BJ (cell line): Measurements from ENCODE around the gene DOCK3. TPM values are rescaled to one million over a fixed set of nuclear protein-coding genes. Genes with fewer than 3 reads are reported as not detected.

Experiments used
- CTCF ChIA-PET: fragments of 350-600 bp; formaldehyde crosslinking; extraction: SDS; loops from one replicate; lab custom pipeline; 2021; ENCODE audit warnings: antibody characterized with exemption, inconsistent platforms; lab: Yijun Ruan, JAX
- POLR2A ChIA-PET: fragments of 300-600 bp; sonication (Branson Sonifier 250); formaldehyde crosslinking; extraction: SDS; loops from one replicate; lab custom pipeline; 2021; ENCODE audit warnings: antibody characterized with exemption; lab: Charles Lee
- DNase-seq: peaks from one replicate; pipeline ENCODE4 v3.0.0-alpha.2; 2011; ENCODE audit warnings: low read depth
- H3K27me3 ChIP-seq: 2 replicates; pipeline ENCODE4 v1.6.0; 2011; ENCODE audit warnings: low read length; ENCODE audit not compliant: control insufficient read depth, insufficient read depth
- H3K36me3 ChIP-seq: 2 replicates; pipeline ENCODE4 v1.5.1; 2011; ENCODE audit warnings: low read length; ENCODE audit not compliant: control insufficient read depth, insufficient read depth
- H3K4me3 ChIP-seq: 2 replicates; pipeline ENCODE4 v1.5.1; 2011; ENCODE audit warnings: low read depth, mild to moderate bottlenecking, control low read depth, low read length
- polyA plus RNA-seq: library from polyadenylated mRNA; depleted of rRNA; stranded (reverse); fragments of >200 nt; gene quantifications from 2 replicates; pipeline ENCODE4 v1.2.3, GENCODE V29; 2011
- TF ChIP-seq, protein P1 (sequence below): IDR thresholded peaks from 2 replicates; pipeline ENCODE4 v1.5.1; 2011; ENCODE audit warnings: low read depth, mild to moderate bottlenecking, control low read depth, inconsistent platforms, low read length, moderate library complexity; ENCODE audit not compliant: insufficient read depth

Gene DOCK3
- polyA plus RNA-seq, 1 experiment, result 0.09 TPM

DNA sequence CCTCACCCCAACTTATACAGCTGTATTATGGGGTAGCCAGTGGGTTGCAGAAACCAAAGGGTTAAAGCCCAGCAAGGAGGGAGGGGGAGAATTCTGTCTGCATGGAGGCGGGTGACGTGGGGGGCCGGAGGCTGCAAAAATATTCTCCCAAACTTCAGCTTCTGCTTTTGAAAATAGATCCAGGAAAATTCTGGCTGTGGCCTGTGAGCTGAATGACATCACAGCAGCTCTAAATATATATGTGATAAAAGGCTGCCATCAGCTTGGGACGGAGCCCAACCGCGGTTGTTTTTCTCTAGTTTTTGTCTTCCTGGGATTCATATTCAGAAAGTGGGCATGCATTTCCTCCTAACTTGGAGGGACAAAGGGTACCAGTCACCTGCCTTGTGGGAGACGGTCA, 30.2 kb upstream of the DOCK3 start:
- no peak for DNase-seq
- TF ChIP-seq, protein P1, sequence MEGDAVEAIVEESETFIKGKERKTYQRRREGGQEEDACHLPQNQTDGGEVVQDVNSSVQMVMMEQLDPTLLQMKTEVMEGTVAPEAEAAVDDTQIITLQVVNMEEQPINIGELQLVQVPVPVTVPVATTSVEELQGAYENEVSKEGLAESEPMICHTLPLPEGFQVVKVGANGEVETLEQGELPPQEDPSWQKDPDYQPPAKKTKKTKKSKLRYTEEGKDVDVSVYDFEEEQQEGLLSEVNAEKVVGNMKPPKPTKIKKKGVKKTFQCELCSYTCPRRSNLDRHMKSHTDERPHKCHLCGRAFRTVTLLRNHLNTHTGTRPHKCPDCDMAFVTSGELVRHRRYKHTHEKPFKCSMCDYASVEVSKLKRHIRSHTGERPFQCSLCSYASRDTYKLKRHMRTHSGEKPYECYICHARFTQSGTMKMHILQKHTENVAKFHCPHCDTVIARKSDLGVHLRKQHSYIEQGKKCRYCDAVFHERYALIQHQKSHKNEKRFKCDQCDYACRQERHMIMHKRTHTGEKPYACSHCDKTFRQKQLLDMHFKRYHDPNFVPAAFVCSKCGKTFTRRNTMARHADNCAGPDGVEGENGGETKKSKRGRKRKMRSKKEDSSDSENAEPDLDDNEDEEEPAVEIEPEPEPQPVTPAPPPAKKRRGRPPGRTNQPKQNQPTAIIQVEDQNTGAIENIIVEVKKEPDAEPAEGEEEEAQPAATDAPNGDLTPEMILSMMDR, result no peak
- Histone ChIP-seq H3K27me3 (no peaks in the 10 kb centered on the region), H3K36me3 (peaks cover 21% of the 10 kb centered on the region), H3K4me3 (no peak overlapping the region)
- ChIA-PET POLR2A (no interaction called here), CTCF (no interaction called here)

DNA sequence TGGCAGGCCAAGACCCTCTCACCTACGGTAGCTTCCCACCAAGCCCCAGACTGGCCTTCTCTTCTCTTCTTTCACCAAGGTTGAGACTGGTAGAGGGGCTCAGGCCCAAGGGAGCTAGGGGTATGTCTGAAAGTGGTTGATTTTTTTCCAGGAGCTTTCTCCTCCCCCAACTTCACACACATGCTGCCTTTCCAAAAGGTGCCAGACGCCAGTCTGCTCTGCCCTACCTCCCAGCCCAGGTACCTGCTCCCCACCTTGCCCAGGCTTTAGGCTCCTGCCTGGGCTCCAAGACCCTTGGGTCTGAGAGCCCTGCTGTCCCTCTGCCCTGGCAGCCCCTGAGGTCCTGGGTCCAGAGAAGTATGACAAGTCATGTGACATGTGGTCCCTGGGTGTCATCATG, 29.3 kb upstream of the DOCK3 start:
- no peaks in the 10 kb centered on the region for H3K27me3 ChIP-seq
- H3K36me3 ChIP-seq, result peaks cover 21% of the 10 kb centered on the region
- ChIA-PET CTCF (interaction anchor here (0.7 to 0.8 kb wide), 2 partner anchors 29 to 30 kb away, joined by 3 to 4 read pairs; no protein-coding TSS in a partner anchor), POLR2A (no interaction called here)
- H3K4me3 ChIP-seq, result no peak overlapping the region
- TF ChIP-seq, protein P1, result no peak
- DNase-seq, result no peak

DNA sequence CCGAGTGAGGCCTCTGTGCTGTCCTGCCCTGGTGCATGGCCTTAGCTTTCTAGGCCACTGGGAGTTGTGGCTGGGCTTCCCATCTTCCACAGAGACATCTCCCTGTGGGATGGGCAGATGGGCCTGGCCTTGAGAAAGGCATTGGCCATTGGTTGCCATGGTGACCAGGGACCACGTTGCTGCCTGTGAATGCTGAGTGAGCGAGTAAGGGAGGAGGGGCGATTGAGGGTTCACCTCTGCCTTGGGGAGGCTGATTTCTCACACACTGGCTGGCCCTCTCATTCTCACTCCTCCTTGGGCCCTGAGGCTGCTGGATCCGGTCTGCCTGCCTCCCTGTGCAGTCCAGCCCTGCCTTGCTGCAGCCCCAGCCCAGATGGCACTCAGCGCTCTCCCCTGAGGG, 26.4 kb upstream of the DOCK3 start:
- DNase-seq, result no peak

DNA sequence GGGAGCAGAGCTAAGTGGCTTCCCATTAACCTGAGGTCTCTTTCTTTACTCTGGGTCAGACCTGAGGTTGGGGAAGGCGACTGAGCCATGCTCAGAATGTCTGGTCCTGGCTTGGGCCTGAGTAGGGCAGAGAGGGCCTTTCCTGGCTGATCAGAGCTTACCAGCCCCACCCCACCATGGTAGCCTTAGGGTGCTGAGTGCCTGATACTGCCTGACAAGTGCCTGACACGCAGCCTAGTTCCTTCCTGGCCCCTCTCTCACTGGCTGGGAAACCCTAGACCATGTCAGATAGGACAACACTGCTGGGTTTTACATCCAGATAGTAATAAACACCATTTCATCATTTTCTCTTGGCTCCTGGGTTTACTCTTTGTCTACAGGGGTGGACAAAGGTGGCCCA, 25.8 kb upstream of the DOCK3 start:
- TF ChIP-seq, protein P1, result no peak
- POLR2A ChIA-PET, result no interaction called here
- DNase-seq, result no peak
- CTCF ChIA-PET, result interaction anchor here (0.8 to 1.6 kb wide), 4 partner anchors 33 to 107 kb away, joined by 3 to 5 read pairs (median 3); no protein-coding TSS in a partner anchor
- Histone ChIP-seq H3K27me3 (no peaks in the 10 kb centered on the region), H3K4me3 (no peak overlapping the region), H3K36me3 (peaks cover 15% of the 10 kb centered on the region)

More for the DNA sequence above, 26.4 kb upstream of the DOCK3 start:
- peaks cover 17% of the 10 kb centered on the region for H3K36me3 ChIP-seq
- no peak overlapping the region for H3K4me3 ChIP-seq
- ChIA-PET CTCF (no interaction called here), POLR2A (no interaction called here)
- TF ChIP-seq, protein P1, result no peak
- H3K27me3 ChIP-seq, result no peaks in the 10 kb centered on the region

DNA sequence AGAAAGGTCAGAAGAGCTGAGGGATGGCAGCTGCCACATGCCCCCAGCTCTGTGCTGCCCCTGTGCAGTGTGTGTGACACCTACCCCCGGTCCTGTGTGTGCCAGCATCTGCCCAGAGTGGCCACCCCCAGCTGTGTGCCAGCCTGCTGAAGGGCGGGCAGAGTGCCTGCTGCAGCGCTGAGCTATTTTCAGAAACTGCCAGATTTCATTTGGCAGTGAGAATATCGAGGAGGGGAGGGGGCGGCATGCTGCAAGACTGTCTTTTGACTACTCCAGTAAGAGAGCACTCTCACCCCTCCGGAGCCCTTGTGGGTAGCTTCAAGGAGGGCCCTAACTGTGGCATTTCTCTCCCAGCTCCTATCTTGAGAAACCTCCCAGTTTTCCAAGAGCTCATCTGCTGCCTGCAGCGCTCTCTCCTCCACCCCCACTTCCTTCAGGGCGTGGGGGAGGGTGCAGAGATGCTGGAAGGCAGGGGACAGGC, 25.2 kb upstream of the DOCK3 start:
- ChIA-PET CTCF (interaction anchor here (0.8 to 1.6 kb wide), 5 partner anchors 30 to 107 kb away, joined by 3 to 5 read pairs (median 3); no protein-coding TSS in a partner anchor), POLR2A (no interaction called here)
- H3K27me3 ChIP-seq, result no peaks in the 10 kb centered on the region
- peaks cover 11% of the 10 kb centered on the region for H3K36me3 ChIP-seq
- H3K4me3 ChIP-seq, result no peak overlapping the region
- no peak for DNase-seq
- TF ChIP-seq, protein P1, result no peak
